ENCODE results near the gene BOD1L1.

The BOD1L1 gene

DNA sequence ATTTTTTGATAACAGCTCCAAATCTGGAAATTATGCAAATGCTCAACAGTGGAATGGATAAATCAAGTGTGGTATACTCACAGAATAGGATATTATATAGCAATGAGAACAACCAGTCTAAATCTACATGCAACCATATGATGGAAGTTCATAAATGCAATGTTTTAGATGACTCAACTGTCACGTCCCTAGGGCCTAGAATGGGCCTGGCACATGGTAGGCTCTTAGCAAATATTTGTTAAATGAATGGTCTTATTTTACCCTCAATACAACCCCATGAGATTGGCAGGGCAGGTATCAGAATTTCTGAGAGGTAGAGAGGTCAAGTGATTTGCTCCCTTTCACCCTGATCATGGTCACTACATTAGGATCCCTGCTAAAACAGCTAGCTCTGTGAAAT lies 68.6 kb downstream of the BOD1L1 start:
- DNase-seq (ENCODE audit: low read depth in 2 of 2), result no peak

DNA sequence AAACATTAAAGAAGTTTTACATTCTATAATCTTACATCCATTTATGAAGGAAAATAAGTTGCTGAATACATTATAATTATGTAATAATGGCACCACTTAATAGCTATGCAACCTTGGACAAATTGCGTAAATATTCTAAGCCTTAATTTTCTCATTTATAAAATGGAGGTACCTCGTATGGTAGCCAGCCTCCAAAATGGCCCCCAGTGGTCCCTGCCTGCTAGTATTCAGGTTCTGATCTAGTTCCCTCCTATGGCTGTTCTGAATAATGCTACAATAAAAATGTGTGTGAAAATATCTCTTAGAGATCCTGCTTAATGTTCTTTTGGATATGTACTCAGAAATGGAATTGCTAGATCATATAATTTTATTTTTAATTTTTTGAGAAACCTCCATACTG lies 72.2 kb downstream of the BOD1L1 start:
- no peak for DNase-seq (ENCODE audit: low read depth in 2 of 2)

DNA sequence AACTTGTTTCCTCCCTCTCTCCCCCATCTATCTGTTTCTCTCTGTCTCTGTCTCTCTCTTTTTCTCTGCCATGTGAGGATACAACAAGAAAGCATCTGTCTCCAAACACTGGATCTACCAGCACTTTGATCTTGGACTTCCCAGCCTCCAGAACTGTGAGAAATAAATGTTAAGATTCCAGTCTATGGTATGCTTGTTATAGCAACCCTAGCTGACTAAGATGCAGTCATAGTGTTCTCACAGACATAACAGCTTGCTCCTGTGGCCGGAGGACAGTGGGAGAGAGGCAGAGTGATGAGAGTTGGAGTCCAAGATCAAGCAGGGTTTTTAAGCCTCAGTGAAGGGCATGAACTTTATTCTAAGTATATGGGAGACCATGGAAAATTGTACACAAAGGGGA lies 74.4 kb downstream of the BOD1L1 start:
- DNase-seq (ENCODE audit: low read depth in 2 of 2), result no peak

DNA sequence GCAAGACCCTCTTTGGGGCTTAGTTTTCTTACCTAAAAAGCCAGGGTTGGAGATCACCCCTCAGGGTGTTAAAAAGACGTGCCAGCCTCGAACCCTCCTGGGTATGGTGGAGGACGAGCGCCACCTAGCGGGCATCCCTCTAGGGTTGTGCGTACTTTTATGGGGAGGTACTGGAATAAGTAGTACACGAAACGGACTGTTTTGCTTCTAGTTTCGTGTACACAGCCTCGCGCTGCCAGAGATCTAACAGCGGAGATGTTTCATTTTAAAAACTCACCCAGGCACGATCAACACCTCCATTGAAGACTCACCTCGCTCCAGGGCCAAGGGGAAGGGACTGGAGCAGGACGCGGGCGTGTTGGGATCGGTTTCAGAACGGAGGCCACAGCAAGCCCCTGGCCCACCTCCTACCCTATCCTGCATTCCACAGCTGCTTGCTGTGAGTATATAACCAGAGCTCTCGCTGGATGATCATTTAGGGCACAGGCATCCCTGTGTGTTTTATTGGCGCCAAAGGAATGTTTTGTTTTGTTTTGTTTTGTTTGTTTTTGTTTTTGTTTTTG lies 78.5 kb downstream of the BOD1L1 start:
- peak; percentile 73 to 87 for DNase-seq (ENCODE audit: low read depth in 2 of 2)

DNA sequence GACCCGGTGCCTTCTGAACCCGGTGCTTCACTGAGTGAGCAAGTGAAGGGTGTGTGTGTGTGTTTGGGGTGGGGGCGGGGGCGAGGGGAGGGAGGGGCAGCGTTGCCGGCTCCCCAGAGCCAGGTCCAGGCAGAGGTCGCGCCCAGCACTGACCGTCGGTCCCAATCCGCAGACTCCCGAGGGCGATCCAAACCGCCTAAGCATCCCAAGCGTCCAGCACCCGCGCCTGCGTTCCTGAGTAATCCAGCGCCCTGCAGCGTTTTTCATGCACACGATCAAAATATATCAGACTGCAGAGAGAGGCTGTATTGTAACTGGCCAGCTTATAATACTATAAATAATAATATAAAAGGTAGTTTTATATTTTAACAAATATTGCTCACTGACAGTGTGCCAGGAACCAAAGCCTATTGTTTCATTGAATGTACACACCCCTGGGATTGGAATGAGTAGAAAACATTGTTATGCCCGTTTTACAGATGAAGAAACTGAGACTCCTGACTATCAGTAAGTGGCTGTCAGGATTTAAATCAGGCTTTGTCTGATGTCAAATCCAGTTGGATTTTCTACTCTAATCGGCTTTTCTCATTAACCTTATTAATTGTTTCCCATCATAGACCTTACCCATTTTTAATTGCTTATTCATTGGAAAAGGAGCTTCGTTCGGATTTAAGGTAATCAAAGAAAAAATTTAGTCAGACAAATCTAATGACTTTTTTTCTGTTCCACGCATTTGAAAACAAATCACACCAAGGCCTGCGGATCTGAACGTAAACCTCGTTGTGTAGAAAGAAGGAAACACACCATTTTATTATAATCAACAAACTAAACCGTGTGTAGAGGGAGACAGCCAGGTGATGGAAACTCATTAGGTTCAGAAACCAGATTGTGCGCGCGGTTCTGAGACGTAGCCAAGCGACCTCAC lies 79.2 kb downstream of the BOD1L1 start:
- DNase-seq (ENCODE audit: low read depth in 2 of 2), result no peak

DNA sequence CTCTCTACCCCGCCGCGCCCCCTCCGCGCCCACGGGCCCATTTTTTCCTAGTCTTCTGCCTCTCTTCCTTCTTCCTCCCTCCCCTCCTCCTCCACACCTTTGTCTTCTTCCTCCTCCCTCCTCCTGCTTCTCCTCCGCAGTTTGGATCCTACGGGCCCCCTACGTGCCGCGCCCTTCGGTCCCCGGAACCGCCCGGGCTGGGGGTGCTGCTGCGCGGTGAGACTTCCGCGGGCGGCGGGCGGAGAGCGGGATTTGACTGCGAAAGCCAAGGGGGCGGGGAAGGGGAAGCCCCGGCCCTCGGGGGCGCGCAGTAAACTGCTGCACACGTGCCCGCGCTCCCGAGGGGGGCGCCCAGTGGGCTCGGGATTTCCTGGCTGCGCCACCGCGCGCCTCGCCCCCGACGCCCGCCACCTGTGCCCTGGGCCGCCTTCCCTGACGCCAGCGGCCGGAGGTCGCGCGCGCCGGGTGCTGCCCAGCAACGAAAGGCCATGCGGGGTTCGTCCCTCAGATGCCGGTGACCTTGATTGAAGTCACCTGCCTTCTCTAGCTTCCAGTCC lies 80.0 kb downstream of the BOD1L1 start:
- DNase-seq (ENCODE audit: low read depth in 2 of 2), result no peak

DNA sequence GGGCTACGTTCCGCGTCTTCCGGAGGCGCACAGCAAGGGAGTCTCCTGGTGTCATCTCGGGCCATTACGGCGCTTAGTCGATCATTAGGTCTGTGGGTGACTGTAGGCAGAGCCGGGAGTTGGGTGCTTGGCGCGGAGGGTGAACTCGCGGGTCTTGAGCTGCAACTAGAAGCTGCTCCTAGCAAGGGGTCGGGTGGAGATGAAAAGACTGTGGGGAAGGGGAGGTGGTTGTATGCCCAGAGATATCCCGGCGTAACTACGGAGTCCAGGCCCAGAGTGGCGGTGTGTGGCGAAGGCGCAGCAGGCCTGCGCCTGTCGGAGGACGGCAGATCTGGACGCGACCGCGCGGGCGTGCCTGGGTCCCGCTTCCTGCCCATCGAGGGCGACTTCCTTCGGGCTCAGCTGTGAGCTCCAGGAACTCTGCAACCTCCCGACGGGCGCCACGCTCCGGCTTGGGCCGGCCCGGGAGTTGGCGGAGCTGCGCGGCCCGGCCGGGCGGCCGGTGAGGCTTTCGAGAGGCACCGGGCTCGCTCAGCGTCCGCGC lies 80.5 kb downstream of the BOD1L1 start:
- DNase-seq (ENCODE audit: low read depth in 2 of 2), result no peak

DNA sequence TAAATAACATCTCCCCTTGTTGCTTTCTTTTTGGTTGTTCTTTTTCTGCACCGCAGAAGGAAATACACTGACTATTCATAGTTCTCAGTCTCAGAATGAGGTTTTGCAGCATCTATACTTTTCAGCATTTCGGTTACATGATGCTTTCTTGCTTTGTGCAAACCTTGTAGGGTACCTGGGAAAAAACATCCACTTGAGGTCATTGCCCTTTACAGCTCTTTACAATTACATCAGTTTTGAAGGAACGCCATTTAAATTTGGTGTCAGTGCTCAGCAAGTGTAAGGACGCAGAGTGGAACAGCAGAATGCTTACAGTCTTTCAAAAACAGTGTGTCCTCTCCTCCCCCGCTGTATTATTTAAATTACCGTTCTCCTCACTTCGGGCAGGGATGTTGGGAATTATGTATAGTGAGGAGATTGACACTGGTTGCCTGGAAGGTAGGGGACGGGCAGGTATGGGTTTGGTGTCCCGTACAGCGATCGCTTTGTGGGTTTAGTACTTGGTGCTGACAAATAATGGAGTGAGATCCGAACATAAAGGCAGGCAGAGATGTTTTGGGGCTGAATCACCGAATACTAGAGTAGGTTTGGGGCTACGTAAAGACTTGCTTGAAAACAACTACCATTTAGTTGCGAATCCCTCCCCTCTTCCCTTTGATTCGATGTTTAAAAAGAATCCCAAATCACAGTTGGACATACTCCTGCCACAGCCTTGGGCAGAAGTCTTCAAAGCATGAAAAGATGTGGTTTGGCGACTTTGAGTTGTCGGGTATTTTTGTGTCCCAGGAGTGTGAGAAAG lies 81.2 kb downstream of the BOD1L1 start:
- no peak for DNase-seq (ENCODE audit: low read depth in 2 of 2)

DNA sequence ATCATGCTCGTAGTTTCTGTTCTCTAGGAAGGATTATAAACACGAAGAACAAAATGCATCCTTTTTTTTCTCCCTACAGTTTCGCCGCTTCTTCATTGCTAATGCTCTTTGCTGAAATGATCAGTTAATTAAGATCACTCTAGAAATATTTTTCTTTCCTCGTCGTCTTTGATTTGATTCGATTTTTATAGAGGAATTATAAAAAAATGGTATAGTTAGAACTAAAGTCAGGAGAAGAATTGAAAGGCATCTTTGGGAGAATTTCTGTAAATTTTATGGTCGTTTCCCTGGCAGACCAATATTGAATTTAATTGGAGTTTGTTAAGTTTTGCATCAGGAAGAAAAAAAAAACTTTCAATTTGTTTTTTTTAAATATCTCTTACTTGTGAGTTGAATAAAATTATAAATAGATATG lies 82.1 kb downstream of the BOD1L1 start:
- no peak for DNase-seq (ENCODE audit: low read depth in 2 of 2)

DNA sequence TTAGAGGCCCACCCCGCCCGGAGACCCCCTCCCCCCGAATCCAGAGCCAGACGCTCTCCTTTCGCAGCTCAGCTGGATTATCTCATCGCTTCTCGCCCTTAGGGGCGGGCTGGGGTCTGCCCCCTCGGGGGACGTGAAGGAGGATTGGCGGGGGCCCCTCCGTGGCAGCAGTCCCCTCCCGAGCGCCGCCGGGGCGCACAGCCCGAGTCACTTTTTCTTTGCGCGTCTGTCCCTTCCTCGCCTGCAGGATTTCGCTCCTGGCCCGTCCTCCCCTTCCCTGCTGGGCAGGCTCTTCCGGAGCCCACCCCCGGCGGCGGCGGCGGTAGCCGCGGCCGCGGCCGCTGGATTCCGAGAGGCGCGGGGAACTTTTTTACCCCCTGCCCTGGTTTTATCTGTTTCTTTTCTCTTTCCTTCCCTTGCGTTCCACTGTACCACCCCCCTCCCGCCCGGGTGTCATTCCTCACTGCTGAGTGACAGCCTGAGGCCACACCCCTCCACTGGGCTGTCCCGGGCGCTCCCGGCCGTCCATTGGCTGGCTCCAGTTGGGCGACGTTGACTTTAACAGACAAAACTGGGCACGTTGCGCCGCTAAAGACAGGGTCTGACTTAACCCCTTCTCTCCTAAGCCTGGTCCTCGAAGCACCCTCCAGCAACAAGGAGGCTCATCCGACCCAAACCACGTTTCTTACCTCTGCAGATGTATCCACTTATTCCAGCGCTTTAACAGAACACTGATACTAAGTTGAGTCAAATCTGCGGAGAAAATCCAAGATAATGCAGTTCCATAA lies 82.7 kb downstream of the BOD1L1 start:
- peak in 1 of 2 experiments; percentile 60 for DNase-seq (ENCODE audit: low read depth in 2 of 2)

DNA sequence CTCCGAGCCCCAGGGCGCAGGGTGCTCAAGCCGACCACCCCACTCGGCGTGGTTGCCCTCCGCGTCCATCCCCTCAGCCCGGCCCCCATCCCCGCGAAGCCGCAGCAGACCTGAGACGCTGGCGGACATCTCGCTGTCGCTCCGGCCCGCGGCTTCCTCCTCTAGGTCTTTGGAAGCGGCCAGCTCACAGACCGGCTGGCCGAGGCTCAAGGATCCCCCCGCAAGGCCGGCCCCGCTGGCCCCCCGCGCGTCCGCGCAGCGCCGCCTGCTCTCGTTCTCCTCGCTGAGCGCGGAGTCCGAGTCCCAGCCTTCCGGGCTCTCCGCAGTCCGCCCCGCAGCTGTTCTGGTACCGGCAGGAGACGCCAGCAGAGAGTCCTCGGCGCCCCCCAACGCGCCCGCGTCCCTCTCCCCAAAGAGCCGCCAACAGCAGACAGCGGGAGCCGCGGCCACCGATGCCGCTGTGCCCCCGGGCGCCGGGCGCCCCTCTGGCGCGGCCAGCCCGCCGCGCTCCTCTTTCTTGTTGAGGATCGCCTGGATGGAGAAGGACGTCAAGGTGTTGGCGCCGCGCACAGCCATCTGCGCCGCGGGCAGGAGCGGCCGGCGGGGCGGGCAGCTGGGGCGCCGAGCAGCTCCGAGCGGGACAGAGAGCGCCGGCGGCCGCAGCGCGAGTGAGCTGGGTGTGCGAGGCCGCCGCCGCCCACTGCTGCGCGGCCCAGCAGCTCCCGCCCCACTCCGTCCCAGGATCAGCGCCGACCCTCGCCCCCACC lies 83.5 kb downstream of the BOD1L1 start, which contains the start of gene NKX3-2:
TSS of gene NKX3-2 (minus strand) at position 670 of the 767 bp plus-strand sequence. CDS start at position 576, 94 bp downstream.
- no peak for DNase-seq (ENCODE audit: low read depth in 2 of 2)

DNA sequence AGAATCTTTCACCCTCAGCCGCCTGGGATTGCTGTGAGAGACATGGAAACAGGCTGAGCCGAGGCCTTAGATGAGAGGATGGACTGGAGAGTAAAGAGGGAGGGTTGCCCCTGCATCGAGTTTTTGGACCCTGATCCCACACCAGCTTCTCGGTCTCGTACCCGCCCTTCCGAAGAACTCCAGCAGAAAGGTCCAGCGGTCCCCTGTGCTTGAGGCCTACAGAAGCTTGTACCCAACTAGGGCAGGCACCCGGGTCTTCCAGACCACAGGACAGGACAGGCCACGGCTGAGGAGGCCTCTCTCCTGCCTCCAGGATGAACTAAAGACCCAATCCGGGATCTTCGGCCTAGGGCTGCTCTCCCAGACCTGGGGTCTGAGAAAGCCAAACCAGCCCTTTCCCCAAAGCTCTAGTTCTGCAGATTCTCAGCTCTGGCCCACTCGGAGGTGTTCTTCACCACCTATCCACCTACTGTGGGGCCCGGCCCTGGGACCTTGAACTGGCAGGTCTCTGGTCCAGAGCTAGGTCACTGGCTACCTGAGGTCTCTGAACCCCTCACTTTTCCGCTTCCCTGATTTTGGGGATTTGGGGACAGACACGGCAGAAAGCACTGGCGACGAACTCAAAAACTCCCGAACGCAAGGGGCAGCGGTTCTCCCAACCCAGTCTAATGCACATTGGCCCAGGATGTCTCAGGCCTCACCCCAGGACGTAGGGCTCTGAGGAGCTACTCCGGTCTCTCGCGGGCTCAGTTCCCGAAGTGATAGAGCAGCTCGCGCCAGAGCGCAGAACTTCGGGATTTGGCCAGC lies 84.3 kb downstream of the BOD1L1 start:
- DNase-seq (ENCODE audit: low read depth in 2 of 2), result no peak

DNA sequence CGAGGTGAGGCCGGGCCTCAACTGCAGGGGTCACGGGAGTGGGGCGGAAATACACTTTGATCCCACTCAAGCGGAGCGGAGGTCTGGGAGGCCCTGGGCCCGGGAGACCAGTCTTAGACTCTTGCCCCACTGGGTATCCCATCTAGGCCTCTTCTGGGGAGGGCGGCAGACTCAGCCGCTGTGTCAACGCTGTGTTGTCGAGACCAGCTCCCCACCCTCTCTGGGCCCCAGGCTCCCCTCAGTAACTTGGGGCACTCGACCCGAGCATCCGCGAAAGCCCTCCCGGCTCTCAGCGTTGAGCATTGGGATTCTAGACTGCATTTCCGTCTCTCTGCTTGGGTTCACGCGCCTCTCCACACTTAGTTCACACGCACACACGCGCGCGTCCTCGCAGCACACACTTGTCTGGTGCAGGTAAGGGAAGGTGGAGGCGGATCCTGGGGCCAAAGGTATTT lies 84.9 kb downstream of the BOD1L1 start:
- DNase-seq (ENCODE audit: low read depth in 2 of 2), result no peak

DNA sequence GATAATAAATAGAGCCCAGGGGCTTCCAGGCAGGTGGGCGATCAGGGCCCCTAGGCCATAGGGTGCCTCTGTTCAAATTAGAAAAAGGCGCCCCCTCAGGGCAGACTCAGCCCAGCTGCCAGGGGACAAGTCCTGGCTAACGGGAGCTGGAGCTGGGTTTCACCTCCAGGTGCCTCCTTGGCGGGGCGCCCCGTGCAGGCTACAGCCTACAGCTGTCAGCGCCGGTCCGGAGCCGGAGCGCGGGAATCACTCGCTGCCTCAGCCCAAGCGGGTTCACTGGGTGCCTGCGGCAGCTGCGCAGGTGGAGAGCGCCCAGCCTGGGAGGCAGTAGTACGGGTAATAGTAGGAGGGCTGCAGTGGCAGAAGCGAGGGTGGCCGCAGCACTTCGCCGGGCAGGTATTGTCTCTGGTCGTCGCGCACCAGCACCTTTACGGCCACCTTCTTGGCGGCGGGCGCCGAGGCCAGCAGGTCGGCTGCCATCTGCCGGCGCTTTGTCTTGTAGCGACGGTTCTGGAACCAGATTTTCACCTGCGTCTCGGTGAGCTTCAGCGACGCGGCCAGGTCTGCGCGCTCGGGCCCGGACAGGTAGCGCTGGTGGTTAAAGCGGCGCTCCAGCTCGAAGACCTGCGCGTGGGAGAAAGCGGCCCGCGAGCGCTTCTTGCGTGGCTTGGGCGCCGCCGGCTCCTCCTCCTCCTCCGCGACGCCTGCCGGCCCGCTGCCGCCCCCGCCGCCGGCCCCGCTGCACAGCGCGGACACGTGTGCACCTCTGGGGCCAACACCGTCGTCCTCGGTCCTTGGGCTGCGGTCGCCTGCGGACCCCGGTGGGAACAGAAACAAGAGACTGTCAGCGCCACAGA lies 85.6 kb downstream of the BOD1L1 start:
- no peak for DNase-seq (ENCODE audit: low read depth in 2 of 2)

DNA sequence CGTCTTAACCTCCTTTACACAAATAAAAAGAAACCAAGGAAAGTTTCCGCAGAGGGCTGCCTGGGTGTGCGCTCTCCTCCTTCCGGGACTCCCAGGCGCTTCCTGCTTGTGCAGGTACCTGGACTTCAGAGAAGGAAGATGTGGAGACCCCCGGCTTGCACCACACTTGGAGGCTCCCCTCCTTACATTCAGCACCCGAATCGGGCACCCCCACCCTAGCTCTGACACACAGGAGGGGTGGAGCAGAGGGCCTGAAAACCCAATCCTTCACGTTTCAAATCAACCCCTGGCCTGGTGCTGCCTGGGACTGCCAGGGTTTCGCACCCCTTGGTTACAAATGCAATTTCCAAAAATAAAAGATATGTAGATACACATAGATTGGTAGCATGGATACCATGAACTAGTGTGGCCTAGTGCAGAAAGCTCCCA lies 86.3 kb downstream of the BOD1L1 start:
- DNase-seq (ENCODE audit: low read depth in 2 of 2), result no peak

DNA sequence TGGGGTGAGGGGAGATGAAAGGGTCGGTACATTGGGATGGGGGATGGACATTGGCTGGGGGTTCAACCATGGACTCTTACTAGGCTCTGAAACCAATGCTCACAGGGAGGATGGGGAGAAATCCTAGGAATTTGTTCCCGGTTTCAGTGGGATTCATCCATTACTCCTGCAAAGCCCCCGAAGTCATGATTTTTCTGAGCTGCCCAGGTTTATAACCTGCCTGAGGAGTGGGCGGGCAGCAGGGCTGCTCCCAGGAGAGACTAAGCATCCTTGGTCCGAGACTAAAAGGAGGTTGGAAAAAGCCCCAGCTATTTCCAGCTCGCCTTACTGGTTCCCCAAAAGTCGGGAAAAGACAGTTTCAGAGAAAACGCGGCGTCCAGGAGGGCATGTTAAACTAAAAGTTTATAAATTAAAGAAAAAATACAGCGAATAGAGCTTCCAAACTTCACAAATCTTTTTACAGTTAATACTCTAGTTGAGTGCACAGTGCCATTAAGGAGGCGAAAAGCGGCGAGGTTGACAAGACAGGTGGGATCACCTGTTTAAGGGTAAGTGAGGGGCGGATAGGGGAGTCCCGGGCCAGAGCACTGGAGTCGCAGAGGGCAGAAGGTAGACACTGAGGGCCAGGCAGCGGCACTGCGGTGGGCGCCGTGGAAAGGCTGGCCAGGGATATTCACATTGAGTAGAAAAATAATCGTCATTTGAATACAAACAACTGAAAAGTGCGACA lies 86.9 kb downstream of the BOD1L1 start:
- no peak for DNase-seq (ENCODE audit: low read depth in 2 of 2)

DNA sequence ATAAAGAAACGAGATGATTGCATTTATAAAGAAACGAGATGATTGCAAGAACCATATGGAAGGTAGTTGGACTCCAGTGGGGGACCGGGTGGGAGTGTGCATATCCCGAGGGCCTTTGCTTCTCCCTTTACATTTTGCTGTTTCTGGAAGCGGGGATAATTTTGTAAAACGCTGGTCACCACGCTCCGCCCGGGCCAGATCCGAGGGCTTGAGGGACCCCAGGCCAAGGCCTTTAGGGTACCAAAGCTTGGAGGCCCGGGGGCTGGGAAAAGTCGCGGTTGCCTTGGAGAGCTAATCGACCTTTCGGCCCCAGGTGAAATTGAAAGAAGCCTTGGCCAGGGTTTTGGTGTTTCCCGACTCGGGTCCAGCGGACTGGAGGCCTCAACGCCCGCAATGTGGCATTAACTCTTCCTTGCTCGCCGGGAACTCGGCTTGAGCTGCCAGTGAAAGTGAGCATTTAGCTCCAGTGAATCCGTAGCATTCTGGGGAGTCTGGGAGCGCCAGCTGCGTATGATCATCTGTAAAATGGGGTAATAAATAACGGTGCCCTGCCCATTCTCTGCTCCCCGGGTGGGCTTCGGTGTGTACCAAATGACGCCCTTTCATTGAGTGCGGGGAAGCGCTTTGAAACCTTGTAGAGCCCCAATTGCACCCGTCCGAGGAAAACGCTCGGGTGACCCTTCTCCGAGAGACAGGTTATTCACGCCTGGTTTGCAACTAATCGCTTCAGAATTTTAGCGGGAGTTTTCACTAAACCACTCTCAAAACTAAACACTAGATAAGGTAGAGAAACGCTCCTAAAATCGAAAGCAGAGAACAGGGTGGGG lies 87.7 kb downstream of the BOD1L1 start:
- DNase-seq (ENCODE audit: low read depth in 2 of 2), result no peak

All from stimulated activated CD4-positive, alpha-beta T cell treated with anti-CD3 and anti-CD28 coated beads, Interleukin-12 subunit alpha, Interleukin-12 subunit beta, amount 100 ng/mL, for 24 hours (primary cell).